Skeletal muscle cell (primary cell): ENCODE data around the gene RGPD8.
"Not testable (repeated sequence)": the region's sequence is repeated elsewhere in the genome, so short reads cannot be mapped to it uniquely, and the experiment has no call there.

Experiments used
- DNase-seq: peaks from one replicate; pipeline ENCODE4 v3.0.0-alpha.2; 2010; ENCODE audit warnings: low read depth
- H3K4me3 ChIP-seq: 2 replicates; pipeline ENCODE4 v1.5.1; 2011; ENCODE audit warnings: low read depth, mild to moderate bottlenecking, control low read depth, low read length, moderate library complexity

The RGPD8 gene

GRCh38 chr2:112433480-112433879 lies at the start of gene RGPD8:
RGPD8 (minus strand) TSS chr2:112433645; CDS start chr2:112433453, 192 bp downstream.
- DNase-seq = peak; percentile 38
- H3K4me3 ChIP-seq = peak within 1 kb of the TSS; percentile 44

- no peak for DNase-seq
- peak overlapping the region; percentile 85 for H3K4me3 ChIP-seq
Observed at GRCh38 chr2:112483042-112483473, 49.6 kb upstream of the RGPD8 start.

- DNase-seq = no peak
- H3K4me3 ChIP-seq = peak overlapping the region; percentile 85
Observed at GRCh38 chr2:112482309-112483041, 49.0 kb upstream of the RGPD8 start.

- peak within 1 kb of the TSS; percentile 85 for H3K4me3 ChIP-seq
- no peak for DNase-seq
Observed at GRCh38 chr2:112481528-112482233, 48.2 kb upstream of the RGPD8 start, which contains the start of gene TTL. TTL (plus strand) TSS chr2:112482156; CDS start chr2:112482345, 189 bp downstream.

DNA sequence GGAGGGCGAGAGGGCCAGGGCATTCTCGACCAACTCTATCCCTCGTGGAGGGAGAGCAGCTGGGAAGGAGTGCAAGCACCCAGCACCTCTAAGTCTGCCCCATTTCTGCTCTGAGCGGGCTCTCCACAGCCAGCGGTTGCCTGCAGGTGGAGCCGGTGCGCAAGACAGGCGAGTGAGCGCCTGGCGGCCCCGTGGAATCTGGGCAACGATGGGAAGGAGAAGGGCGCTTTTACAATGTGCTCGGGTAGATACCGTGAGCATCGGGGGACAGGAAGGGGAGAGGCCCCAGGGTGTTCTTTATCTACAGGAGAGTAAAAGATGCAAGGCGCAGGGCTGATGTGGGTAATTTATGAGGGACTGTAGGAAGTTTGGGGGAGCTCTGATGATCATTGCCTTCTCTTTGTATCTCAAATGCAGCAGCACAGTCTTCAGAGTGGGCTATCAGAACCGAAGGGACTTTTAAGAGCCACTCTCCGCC lies 47.6 kb upstream of the RGPD8 start:
- peak overlapping the region; percentile 70 for H3K4me3 ChIP-seq
- no peak for DNase-seq

DNA sequence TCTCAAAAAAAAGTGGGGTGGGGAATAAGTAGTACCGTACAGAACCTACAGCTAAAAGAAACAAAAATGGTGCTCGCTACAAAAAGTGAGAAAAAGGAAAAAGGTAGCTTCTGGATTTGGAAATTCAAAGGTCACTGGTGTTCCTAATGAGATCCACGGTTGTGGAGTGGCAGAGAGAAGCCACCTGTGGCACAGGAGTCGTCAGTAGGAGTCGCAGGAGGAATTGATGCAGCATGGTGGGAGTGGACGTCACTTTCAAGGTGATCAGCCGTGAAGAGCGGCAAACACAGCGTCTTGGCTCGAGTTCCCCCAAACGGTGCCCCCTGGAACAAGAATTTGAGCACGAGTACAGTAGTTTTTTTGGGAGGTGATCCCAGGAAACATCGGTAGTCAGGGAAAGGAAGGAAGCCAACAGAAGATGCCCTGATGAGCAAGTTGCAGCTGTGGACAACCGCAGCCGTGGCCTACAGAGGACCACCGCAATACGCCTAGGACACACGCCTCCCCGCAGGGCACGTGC lies 47.1 kb upstream of the RGPD8 start:
- no peak for DNase-seq
- H3K4me3 ChIP-seq = peak overlapping the region; percentile 70

- DNase-seq = no peak
- H3K4me3 ChIP-seq = no peak overlapping the region
Observed at GRCh38 chr2:112476434-112476833, 43.0 kb upstream of the RGPD8 start.

GRCh38 chr2:112474844-112475486 lies 41.5 kb upstream of the RGPD8 start:
- no peak for DNase-seq
- H3K4me3 ChIP-seq = no peak overlapping the region

DNA sequence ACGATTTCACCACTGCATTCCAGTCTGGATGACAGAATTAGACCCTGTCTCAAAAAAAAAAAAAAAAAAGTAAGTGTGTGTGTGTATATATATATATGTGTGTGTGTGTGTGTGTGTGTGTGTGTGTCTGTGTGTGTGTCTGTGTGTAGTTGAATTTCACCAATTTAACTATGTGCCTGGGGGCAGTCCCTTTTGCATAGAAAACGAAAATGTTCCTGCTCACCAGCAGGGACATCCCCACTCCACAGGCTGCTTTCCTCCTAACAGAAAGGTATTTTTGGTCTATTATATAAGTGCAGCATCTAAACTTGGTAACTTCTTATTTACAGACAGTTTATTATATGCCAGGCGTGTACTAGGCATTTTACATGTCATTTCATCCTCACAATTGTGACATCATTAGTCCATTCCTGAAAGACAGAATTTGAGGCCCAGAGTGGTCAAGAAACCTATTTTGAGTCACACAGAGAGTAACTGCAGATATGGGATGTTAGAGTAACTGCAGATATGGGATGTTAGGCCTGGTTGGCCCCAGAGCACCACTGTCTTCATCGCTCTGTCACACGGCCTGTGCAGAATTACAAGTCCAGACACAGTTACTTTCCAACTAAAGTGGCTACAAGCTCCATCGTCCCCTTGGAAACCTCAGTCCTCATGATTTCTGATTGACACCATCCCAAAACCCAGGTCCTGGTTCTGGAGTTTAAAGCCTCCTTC lies 39.3 kb upstream of the RGPD8 start:
- H3K4me3 ChIP-seq = no peak overlapping the region
- DNase-seq = no peak

DNA sequence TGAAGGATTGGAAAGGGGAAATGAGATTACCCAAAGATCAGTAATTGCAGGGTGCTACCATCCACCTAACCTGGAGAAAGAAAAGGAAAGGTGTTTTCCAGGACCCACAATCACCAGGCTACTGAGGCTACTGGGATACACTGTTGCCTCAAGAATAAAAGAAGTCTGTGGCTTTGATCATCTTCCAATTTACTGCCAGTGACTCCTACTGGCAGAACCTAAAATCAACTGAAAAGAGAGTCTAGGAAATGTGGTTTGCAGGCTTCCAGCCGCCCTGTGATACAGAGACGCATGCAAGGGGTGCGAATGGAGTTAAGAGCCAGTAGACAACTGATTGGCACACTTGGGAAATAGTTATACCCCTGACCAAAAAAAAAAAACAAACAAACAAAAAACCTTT lies 31.9 kb upstream of the RGPD8 start:
- no peak for DNase-seq
- H3K4me3 ChIP-seq = no peak overlapping the region

DNA sequence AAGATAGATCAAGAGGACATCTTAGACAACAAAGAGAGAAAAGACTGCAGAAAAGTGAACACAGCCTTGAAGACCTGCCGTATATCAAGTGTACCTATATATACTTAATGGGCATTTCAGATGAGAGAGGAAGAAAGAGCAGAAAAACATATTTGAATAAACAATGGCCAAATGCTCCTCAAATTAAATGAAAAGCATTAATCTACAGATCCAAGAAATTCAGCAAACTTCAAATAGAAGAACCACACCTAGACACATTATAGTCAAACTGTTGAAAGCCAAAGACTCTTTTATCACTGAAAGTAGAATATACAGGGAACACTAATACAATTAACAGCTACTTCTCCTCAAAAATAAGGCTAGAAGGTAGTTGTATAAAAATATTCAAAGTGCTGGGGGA lies 29.8 kb upstream of the RGPD8 start:
- DNase-seq = no peak
- no peak overlapping the region for H3K4me3 ChIP-seq

GRCh38 chr2:112462178-112462577 lies 28.7 kb upstream of the RGPD8 start:
- no peak overlapping the region for H3K4me3 ChIP-seq
- DNase-seq = no peak

DNA sequence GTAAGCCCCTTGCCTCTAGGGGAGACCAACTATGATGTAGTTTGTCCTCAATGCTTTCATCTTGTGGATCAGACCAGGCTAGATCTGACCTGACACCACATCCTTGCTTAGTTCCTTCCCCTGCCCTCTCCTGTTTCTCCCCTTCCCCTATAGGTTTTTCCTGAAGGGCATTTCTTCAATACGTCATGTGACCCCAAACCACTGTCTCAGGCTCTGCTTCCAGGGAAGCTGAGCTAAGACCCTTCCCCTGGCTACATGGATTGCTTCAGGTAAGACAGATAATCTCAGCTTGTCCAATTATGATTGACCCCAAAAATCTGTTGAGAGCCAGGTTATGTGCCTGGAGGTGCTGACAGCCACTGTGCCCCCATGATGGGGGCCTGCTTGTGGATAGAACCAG lies 25.9 kb upstream of the RGPD8 start:
- H3K4me3 ChIP-seq = no peak overlapping the region
- DNase-seq = no peak

- no peak overlapping the region for H3K4me3 ChIP-seq
- no peak for DNase-seq
Observed at GRCh38 chr2:112454586-112454985, 21.1 kb upstream of the RGPD8 start.

DNA sequence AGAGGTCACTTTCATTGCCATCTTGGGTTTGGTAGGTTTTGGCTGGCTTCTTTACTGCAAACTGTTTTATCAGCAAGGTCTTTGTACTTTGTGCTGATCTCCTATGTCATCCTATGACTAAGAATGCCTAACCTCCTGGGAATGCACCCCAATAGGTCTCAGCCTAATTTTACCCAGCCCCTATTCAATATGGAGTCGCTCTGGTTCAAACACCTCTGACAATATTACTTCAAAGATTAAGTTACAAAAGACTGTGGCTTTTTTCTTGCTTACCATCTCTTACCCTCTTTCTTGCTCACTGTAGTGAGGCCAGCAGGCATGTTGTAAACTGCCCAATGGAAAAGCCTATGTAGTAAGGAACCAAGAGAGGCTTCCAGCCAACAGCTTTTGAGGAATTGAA lies 17.9 kb upstream of the RGPD8 start:
- no peak overlapping the region for H3K4me3 ChIP-seq
- DNase-seq = no peak

DNA sequence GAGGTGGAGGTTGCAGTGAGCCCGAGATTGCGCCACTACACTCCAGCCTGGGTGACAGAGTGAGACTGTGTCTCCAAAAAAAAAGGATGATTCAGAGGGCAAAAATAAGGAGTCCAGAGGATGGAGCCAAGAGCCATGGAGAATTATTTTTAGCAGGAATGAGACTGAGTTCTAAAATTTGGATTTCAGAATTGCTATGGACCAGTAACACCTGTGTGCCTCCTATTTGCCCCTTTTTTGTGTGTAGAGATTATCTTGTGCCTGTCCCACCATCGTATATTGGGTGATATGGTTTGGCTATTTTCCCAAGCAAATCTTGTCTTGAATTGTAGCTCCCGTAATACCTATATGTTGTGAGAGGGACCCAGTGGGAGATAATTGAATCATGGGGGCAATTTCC lies 16.4 kb upstream of the RGPD8 start:
- DNase-seq = no peak
- H3K4me3 ChIP-seq = no peak overlapping the region

GRCh38 chr2:112444256-112444655 lies 10.8 kb upstream of the RGPD8 start:
- not testable (repeated sequence) for DNase-seq, H3K4me3 ChIP-seq

DNA sequence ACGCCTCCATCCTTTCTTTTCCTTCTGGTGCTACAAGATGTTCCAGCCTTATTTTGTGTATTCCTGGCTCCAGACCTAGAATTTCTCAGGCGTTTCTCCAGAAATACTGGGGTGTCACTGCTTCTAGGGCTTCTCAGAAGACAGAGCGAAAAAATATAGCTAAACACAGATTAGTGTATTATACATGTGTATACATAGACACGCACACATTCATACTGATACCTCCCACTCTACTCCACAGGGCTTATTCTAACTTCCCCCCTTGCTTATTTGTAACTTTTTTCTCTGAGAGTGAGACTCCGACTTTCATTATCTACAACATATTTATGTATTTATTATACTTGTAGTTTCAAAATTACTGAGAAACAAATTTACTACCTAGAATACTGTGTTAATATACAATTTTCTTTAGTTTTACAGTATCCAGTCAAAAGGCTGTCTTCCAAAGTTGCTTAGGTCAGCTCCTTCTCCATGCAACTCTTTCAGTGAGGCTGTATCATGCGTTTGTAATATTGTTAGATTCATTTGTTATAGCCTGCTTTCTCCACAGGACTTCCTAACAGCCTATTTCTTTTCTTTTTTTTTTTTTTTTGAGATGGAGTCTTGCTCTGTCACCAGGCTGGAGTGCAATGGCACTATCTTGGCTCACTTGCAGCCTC lies 5.3 kb upstream of the RGPD8 start:
- H3K4me3 ChIP-seq = not testable (repeated sequence)

DNA sequence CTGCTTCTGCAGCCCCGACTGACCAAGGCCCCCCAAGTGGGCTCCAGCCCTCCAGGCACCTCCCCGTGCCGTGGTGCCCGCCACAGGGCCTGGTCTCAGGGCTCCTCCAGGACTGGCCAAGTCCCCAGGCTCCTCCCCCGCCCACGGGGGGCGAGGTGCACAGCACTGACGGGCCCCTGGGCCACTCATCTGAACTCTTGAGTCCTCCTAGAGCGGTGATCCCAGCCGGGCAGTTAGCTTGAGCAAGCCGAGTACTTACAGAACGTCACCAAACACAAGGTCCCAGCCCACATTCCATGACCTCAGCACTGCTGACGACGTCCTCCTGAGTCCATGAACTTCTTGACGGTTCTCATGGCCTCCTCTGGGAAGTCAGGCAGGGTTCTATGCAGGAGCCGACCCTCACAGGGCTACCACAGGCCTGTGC lies 4.0 kb upstream of the RGPD8 start:
- not testable (repeated sequence) for H3K4me3 ChIP-seq, DNase-seq

More for the DNA sequence above, 5.3 kb upstream of the RGPD8 start:
- not testable (repeated sequence) for DNase-seq
